Endodermal cell (in vitro differentiated cells): Measurements from ENCODE around the gene FAM3C. TPM values are rescaled to one million over a fixed set of nuclear protein-coding genes. Genes with fewer than 3 reads are reported as not detected.

Experiments used
- DNase-seq: peaks from one replicate; pipeline ENCODE4 v3.0.0-alpha.2; 2017
- H3K27ac ChIP-seq: 2 replicates; pipeline ENCODE4 v1.5.1; 2013; ENCODE audit warnings: mild to moderate bottlenecking, low read depth, low read length, moderate library complexity
- H3K27me3 ChIP-seq: 2 replicates; pipeline ENCODE4 v1.6.1; 2013; ENCODE audit warnings: mild to moderate bottlenecking, low read length, moderate library complexity; ENCODE audit not compliant: insufficient read depth, control insufficient read depth, poor library complexity, severe bottlenecking
- H3K36me3 ChIP-seq: 2 replicates; pipeline ENCODE4 v1.7.0; 2013; ENCODE audit warnings: mild to moderate bottlenecking, low read length, moderate library complexity; ENCODE audit not compliant: control insufficient read depth, insufficient read depth
- H3K4me1 ChIP-seq: one replicate; pipeline ENCODE4 v1.7.0; 2013; ENCODE audit warnings: low read length; ENCODE audit not compliant: control insufficient read depth, insufficient read depth
- H3K4me3 ChIP-seq: 2 replicates; pipeline ENCODE4 v1.5.1; 2013; ENCODE audit warnings: mild to moderate bottlenecking, low read length, moderate library complexity
- H3K9ac ChIP-seq: 2 replicates; pipeline ENCODE4 v1.6.1; 2013; ENCODE audit warnings: mild to moderate bottlenecking, low read length, moderate library complexity; ENCODE audit not compliant: poor library complexity, severe bottlenecking; ENCODE audit errors: extremely low read depth
- H3K9me3 ChIP-seq: 2 replicates; pipeline ENCODE4 v1.6.1; 2013; ENCODE audit warnings: mild to moderate bottlenecking, low read length, moderate library complexity; ENCODE audit not compliant: control insufficient read depth
- H3K27ac Mint-ChIP-seq: 2 replicates; pipeline ENCODE4 v1.8.0; 2020; ENCODE audit warnings: mixed read lengths
- H3K27me3 Mint-ChIP-seq: 2 replicates; pipeline ENCODE4 v1.8.0; 2021; ENCODE audit warnings: mild to moderate bottlenecking, mixed read lengths; ENCODE audit not compliant: insufficient read depth
- H3K36me3 Mint-ChIP-seq: 2 replicates; pipeline ENCODE4 v1.8.0; 2020; ENCODE audit warnings: low read depth, mixed read lengths
- H3K4me1 Mint-ChIP-seq: 2 replicates; pipeline ENCODE4 v1.8.0; 2020; ENCODE audit warnings: mixed read lengths
- H3K4me3 Mint-ChIP-seq: 2 replicates; pipeline ENCODE4 v1.8.0; 2020; ENCODE audit warnings: mild to moderate bottlenecking, moderate library complexity, mixed read lengths
- H3K9me3 Mint-ChIP-seq: 2 replicates; pipeline ENCODE4 v1.8.0; 2020; ENCODE audit warnings: mild to moderate bottlenecking, mixed read lengths
- WGBS, 2 experiments: methylation state at CpG; one replicate each; pipeline versions ENCODE4 v1.1.5 to v1.1.7; 2013; ENCODE audit warnings: missing lambda C conversion rate in 2 of 2, mixed read lengths in 1 of 2; ENCODE audit not compliant: insufficient coverage in 1 of 2, insufficient read length in 1 of 2; 5-methylcytosine and 5-hydroxymethylcytosine counted together
- total RNA-seq, 2 donors: library from RNA; stranded (reverse); fragmentation: NEBNext Ultra II Directional in 1 of 2; extraction: Animal tissue kit (Norgen Biotek cat#: 25700) in 1 of 2; gene quantifications; 2 replicates in 1 of 2; 3 replicates in 1 of 2; pipeline ENCODE4 v1.2.1, GENCODE V29; 2021
- TF ChIP-seq, protein P1 (sequence below): fragments of 200-600 bp; sonication (generic); conservative IDR thresholded peaks from 2 replicates; pipeline ENCODE4 v1.5.0; 2021; ENCODE audit warnings: antibody characterized with exemption, mild to moderate bottlenecking

FAM3C gene
- total RNA-seq, 2 donors from 2014 or later: 61.3 to 61.5 TPM

DNA sequence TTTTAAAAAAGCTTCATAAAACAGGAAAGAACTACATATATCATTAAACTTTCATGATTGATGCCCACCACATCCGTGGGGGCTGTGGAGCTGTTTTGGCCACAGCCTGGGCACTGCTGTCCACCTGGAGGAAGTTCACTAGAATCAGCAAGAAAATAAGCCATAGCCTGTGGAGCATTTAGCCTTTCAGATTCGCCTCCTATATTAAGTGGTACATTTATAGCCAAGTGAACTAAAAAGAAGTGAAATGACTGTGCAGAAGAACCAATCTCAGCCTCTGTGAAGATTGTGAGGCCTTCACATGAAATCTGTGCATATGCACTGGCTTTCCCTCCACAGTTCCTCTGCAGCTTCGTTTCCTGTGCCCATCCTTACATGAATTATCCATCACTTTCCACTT, 43.8 kb downstream of the FAM3C start:
- H3K27me3 ChIP-seq: no peaks in the 10 kb centered on the region
- no peaks in the 10 kb centered on the region for H3K27me3 Mint-ChIP-seq
- no peak overlapping the region for H3K27ac ChIP-seq
- H3K4me3 ChIP-seq: no peak overlapping the region
- peaks cover 52% of the 10 kb centered on the region for H3K36me3 ChIP-seq
- H3K4me1 ChIP-seq: no peaks in the 10 kb centered on the region
- no peaks in the 10 kb centered on the region for H3K9me3 Mint-ChIP-seq
- TF ChIP-seq, protein P1, sequence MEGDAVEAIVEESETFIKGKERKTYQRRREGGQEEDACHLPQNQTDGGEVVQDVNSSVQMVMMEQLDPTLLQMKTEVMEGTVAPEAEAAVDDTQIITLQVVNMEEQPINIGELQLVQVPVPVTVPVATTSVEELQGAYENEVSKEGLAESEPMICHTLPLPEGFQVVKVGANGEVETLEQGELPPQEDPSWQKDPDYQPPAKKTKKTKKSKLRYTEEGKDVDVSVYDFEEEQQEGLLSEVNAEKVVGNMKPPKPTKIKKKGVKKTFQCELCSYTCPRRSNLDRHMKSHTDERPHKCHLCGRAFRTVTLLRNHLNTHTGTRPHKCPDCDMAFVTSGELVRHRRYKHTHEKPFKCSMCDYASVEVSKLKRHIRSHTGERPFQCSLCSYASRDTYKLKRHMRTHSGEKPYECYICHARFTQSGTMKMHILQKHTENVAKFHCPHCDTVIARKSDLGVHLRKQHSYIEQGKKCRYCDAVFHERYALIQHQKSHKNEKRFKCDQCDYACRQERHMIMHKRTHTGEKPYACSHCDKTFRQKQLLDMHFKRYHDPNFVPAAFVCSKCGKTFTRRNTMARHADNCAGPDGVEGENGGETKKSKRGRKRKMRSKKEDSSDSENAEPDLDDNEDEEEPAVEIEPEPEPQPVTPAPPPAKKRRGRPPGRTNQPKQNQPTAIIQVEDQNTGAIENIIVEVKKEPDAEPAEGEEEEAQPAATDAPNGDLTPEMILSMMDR: no peak
- no peak overlapping the region for H3K9ac ChIP-seq
- no peaks in the 10 kb centered on the region for H3K9me3 ChIP-seq
- H3K4me3 Mint-ChIP-seq: no peak overlapping the region
- H3K36me3 Mint-ChIP-seq: peaks cover 38% of the 10 kb centered on the region
- H3K4me1 Mint-ChIP-seq: peaks cover 12% of the 10 kb centered on the region
- H3K27ac Mint-ChIP-seq: no peak overlapping the region
- WGBS, 2 experiments: 87 to 100% methylated on average over 2 to 3 of the region's 3 CpGs
- no peak for DNase-seq

DNA sequence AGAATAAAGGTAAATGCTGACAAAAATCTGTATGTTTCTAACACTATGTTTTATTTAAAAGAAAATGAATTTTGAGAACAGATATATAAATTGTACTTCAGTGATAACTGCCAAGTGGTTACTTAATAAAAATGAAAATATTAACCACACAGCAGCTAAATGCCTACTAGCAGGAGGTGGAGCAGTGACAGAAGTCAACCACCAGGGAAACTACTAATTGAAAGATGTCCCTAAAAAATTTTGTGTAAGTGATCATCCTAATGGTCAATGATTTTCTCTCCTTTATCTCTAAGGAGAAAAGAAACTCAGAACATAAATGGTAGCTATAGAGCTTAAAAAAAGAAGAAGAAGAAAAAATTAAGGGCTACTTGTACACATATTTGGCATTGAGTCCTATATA, 44.4 kb downstream of the FAM3C start:
- Histone ChIP-seq H3K9me3 (no peaks in the 10 kb centered on the region), H3K36me3 (peaks cover 53% of the 10 kb centered on the region), H3K27ac (no peak overlapping the region), H3K9ac (no peak overlapping the region), H3K27me3 (no peaks in the 10 kb centered on the region), H3K4me1 (no peaks in the 10 kb centered on the region), H3K4me3 (no peak overlapping the region)
- no peak overlapping the region for H3K4me3 Mint-ChIP-seq
- H3K9me3 Mint-ChIP-seq: no peaks in the 10 kb centered on the region
- no peaks in the 10 kb centered on the region for H3K27me3 Mint-ChIP-seq
- H3K4me1 Mint-ChIP-seq: peaks cover 12% of the 10 kb centered on the region
- peaks cover 38% of the 10 kb centered on the region for H3K36me3 Mint-ChIP-seq
- DNase-seq: no peak
- TF ChIP-seq, protein P1: peak; percentile 61
- H3K27ac Mint-ChIP-seq: no peak overlapping the region

- WGBS, 2 experiments: 88% methylated on average over 1 of the region's 1 CpG; no CpG with 5 or more reads in 1 of the 2 experiments
- H3K4me3 Mint-ChIP-seq: no peak overlapping the region
- peaks cover 20% of the 10 kb centered on the region for H3K36me3 Mint-ChIP-seq
- H3K27me3 Mint-ChIP-seq: no peaks in the 10 kb centered on the region
- no peak overlapping the region for H3K27ac Mint-ChIP-seq
- Histone ChIP-seq H3K27ac (no peak overlapping the region), H3K4me3 (no peak overlapping the region), H3K4me1 (no peaks in the 10 kb centered on the region), H3K9me3 (no peaks in the 10 kb centered on the region), H3K27me3 (no peaks in the 10 kb centered on the region), H3K9ac (no peak overlapping the region), H3K36me3 (peaks cover 20% of the 10 kb centered on the region)
- TF ChIP-seq, protein P1: no peak
- DNase-seq: no peak
- no peaks in the 10 kb centered on the region for H3K9me3 Mint-ChIP-seq
- no peaks in the 10 kb centered on the region for H3K4me1 Mint-ChIP-seq
Measured at GRCh38 chr7:121344497-121344896, 51.6 kb downstream of the FAM3C start.
